COLO668 (cell line): ENCODE measurements around the gene MED12.

Experiments
- DNase-seq: peaks from one replicate; lab custom pipeline; 2025; ENCODE audit not compliant: unreplicated experiment; lab: John Stamatoyannopoulos, UW

MED12 gene

DNA sequence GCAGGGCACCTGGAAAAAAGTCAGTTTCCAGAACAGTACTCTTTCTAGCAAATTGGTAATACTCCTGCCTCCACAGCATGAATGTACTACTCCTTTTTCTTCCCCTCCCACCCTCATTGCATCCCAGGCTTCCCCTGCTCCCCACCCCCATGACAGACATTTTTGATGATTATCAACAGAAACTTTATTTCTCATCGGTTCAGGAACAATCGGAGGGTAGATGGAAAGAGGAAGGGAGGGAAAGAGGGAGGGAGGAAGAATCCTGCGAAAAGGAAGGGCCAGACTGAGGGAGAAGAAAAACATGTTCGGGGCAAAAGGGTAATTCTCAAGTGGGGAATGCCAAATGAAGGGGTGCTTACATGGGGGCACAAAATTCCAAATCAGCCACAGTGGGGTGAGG is 11.2 kb upstream of the MED12 start:
- no peak for DNase-seq

- DNase-seq = no peak
These were observed 10.5 kb upstream of the MED12 start for GRCh38 chrX:71107762-71108360.

DNA sequence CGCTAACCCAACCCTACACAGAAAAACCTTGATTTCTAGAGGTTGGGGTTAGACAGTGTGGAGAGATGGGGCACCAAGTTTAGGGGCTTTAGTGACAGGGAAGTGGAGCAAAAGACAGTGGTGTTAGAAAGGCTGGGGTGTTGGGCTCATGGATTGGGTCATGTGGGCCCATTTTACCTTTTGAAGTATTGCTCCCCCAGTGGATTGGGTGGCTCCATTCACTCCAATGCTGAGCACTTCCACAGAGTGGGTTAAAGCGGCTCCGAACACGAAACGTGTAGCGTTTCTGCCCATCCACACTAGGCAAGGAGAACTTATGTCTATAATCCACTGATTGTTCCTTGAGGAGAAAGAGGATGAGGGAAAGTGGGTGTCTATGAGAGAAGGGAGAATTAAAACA is 9.3 kb upstream of the MED12 start:
- no peak for DNase-seq

DNA sequence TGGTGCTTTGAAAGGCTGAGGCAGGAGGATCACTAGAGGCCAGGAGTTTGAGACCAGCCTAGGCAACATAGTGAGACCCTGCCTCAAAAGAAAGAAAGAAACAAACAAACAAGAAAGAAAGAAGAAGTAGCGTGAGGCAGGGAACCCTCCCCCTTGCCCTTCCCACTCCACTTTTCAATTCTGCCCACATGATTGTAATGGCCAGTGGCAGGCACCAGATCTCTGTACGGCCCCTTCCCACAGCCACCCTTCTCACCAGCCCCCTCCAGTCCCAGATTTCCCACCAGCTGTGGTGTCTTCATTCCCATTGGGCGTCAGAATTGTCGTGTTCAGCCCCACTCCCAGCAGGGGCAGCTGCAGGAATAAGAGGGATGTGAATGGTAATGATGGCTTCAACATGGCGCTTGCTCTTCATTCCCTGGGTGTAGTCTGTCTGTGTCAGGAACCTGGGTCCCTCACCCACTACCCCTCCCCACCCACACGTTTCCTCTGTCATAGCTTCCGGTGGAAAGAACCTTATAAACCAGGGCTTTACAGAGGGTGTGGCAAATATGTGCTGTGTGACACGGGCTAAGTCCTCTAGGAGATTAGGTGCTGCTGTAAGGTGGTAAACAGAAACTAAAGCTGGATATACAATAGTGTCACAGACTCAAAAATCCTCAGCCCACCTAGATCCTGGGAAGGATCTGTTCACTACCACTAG is 7.1 kb upstream of the MED12 start, which contains the start of gene IL2RG:
Gene IL2RG, minus strand, starts transcription at position 437 of the 703 bp plus-strand sequence. Its CDS starts 38 bp downstream, at position 399.
- no peak for DNase-seq

GRCh38 chrX:71111921-71112431 is 6.4 kb upstream of the MED12 start:
- no peak for DNase-seq

DNA sequence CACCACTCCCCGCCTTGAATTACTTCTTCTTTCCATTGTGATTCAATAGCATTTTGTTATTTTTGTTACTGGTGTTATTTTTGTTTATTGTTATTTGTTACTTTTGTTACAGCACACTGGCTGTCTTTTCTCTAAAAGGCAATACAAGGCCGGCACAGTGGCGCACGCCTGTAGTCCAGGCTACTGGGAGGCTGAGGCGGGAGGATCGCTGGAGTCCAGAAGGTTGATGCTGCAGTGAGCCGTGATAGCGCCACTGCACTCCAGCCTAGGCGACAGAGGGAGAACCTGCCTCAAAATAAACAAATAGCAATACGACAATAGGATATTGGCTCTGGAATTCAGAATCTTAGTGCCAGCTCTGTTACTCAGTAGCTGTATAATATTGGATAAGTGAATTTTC is 1.0 kb upstream of the MED12 start:
- no peak for DNase-seq

- DNase-seq = peak; percentile 15
These were observed 664 bp downstream of the MED12 start for GRCh38 chrX:71118985-71119535.

- DNase-seq = no peak
These were observed 9.9 kb downstream of the MED12 start for GRCh38 chrX:71128166-71128833.

GRCh38 chrX:71128915-71129765 is 10.7 kb downstream of the MED12 start:
- peak; percentile 50 for DNase-seq

- no peak for DNase-seq
These were observed 13.1 kb downstream of the MED12 start for GRCh38 chrX:71131510-71131909.

DNA sequence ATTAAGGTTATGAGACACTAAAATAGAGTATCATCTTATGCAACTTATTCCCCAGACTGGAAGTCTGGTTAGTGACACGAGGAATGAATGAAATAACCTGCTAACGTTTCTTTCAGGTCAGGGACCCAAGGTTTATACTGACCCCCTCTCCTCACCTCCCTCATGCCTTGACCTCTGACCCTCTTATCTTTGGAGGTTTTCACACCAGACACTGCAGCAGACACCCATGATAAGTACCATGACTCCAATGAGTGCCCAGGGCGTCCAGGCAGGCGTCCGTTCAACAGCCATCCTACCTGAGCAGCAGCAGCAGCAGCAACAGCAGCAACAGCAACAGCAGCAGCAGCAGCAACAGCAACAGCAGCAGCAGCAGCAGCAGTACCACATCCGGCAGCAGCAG is 22.0 kb downstream of the MED12 start:
- DNase-seq = no peak

GRCh38 chrX:71143508-71143907 is 25.1 kb downstream of the MED12 start:
- DNase-seq = no peak

DNA sequence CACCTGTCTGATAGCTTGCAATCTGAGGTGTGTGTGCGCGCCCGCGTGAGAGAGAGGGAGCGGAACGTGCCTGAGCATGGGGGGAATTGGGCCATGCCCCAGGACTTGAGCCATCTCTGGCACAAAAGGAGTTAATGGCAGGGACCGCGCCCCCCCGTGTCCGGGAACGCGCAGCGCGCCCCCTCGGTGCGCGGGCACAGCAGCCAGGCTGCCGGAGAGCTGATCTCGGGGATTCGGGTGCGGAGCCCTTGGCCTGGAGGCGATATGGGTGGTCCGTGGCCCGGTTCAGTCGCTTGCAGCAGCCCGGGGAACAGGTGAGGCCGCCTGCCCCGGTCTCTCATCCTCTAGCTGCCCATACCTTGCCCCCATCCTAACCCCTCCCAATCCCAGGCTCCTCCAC is 26.3 kb downstream of the MED12 start, which contains the start of gene NLGN3:
Gene NLGN3, plus strand, starts transcription at position 191 of the 400 bp plus-strand sequence. CDS start 2,909 bp downstream, outside the sequence.
- DNase-seq = no peak

GRCh38 chrX:71147496-71148277 is 29.3 kb downstream of the MED12 start:
- no peak for DNase-seq

DNA sequence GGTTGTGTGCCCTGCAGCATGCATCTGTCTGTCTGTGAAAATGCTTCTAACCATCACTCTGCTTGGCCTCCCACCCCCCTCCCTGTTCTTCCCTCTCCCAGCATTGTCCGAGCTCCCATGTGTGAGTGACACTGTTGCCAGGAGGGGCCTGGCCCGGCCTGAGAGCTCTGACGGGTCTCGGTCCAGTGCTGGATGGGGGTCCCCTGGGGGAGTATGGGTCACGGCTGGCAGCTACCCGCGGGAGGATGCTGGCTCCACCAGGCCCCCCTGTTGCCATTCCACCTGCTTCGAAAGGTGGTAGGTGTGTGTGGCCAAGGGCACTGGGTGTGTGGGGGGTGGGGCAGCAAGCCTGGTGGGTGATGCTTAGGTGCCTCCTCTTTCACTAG is 29.9 kb downstream of the MED12 start:
- DNase-seq = no peak

DNA sequence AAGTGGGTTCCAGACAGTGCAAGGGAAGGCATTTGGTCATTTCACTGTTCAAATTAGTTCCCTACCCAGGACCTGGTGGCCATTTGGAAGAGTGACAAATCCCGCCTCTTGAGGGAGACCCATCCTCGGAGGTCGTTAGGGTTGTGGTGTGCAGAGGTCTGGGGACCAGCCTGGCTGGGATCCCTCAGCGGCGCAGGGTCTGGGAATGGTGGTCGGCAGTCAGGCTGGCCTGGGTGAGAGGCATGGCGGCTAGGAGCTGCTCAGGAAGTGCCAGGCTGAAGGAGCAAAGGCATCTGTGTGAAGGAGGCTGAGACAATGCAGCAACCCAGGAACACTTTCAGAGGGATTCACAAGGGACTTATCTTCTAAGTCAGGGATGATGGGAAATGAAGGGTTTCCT is 33.0 kb downstream of the MED12 start:
- no peak for DNase-seq

DNA sequence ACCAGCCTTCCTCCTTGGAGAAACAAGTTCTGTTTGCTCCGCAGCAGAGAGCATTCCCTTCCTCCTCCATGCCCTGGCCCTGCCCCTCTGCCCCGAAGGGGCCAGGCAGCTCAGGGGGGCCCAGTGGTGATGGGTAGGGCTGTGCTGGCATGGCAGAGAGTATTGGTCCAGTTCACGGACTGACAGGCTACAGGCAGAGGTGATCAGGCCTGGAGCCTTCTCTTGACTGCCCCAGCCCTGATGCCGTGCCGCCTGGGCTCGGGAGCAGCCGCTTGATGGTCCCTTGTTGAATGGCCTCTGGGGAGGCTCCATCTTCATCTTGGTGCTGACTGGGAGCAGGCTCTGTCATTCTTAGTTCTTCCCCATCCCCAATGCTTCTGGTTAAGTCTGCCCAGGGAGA is 35.8 kb downstream of the MED12 start:
- no peak for DNase-seq

- no peak for DNase-seq
These were observed 36.2 kb downstream of the MED12 start for GRCh38 chrX:71154641-71155040.

DNA sequence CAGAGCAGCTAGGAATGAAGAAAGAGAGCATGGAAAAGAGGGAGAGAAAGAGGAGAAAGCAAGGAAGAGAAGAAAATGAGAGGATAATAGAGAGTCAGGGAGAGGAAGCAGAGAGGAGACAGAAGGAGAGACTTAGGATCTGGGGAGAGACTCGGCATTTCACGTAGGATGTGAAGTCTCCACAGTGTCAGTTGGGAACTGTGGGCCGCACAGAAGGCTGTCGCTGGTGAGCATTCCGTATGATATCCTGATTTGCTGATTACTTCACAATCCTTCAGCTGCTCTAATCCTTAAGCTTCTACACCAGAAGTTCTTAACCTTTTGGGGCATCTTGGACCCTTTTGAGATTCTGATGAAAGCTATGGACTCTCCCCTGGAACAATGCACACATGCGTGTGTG is 40.2 kb downstream of the MED12 start:
- DNase-seq = no peak

DNA sequence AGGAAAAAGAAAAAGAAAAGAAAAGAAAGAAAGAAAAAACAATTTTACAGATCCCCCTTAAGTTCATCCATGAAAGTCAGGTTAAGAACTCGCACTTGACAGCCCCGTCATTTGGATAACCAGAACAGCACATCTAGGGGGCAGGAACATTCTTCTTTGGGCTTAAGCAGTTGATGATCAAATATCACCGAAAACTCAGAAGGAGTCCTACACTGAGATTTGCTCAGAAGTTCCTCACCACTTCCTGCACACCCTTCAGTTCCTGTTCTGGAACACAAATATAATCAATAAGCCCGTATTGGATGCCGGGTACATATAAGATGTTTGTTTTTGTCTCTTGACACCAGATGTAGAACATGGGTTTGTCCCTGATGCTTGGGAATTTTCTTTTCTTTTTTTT is 40.9 kb downstream of the MED12 start:
- no peak for DNase-seq
